HG02610 (cell line): ENCODE measurements around the gene ST8SIA1.
"Not testable (repeated sequence)": the region's sequence is repeated elsewhere in the genome, so short reads cannot be mapped to it uniquely, and the experiment has no call there.

Experiments used
- ATAC-seq: cut with Tn5 transposase; IDR thresholded peaks from one replicate; pipeline ENCODE4 v1.9.1; 2021; ENCODE audit warnings: mild to moderate bottlenecking, moderate library complexity; ENCODE audit not compliant: unreplicated experiment

ST8SIA1 gene

GRCh38 chr12:22334410-22335100 lies at the start of gene ST8SIA1:
Gene ST8SIA1 (minus strand): TSS chr12:22334707. CDS start chr12:22334232, 475 bp downstream.
- no peak for ATAC-seq

GRCh38 chr12:22380031-22380430 lies 45.5 kb upstream of the ST8SIA1 start:
- ATAC-seq: no peak

GRCh38 chr12:22377731-22378496 lies 43.4 kb upstream of the ST8SIA1 start:
- no peak for ATAC-seq

DNA sequence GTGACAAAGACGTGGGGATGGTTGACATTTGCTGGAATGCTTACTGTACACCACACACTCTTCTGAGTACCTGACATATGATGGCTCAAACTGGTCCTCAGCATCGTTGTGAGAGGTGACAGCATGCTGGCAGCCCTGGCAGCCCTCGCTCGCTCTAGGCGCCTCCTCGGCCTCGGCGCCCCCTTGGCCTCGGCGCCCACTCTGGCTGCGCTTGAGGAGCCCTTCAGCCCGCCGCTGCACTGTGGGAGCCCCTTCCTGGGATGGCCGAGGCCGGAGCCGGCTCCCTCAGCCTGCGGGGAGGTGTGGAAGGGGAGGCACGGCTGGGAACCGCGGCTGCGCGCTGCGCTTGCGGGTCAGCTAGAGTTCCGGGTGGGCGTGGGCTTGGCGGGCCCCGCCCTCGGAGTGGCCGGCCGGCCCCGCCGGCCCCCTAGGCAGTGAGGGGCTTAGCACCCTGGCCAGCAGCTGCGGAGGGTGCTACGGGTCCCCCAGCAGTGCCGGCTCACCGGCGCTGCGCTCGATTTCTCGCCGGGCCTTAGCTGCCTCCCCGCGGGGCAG lies 42.2 kb upstream of the ST8SIA1 start:
- ATAC-seq: not testable (repeated sequence)

GRCh38 chr12:22374508-22374907 lies 40.0 kb upstream of the ST8SIA1 start:
- no peak for ATAC-seq

- ATAC-seq: no peak
These were observed 37.9 kb upstream of the ST8SIA1 start for GRCh38 chr12:22372277-22372837.

GRCh38 chr12:22366181-22366580 lies 31.7 kb upstream of the ST8SIA1 start:
- no peak for ATAC-seq

DNA sequence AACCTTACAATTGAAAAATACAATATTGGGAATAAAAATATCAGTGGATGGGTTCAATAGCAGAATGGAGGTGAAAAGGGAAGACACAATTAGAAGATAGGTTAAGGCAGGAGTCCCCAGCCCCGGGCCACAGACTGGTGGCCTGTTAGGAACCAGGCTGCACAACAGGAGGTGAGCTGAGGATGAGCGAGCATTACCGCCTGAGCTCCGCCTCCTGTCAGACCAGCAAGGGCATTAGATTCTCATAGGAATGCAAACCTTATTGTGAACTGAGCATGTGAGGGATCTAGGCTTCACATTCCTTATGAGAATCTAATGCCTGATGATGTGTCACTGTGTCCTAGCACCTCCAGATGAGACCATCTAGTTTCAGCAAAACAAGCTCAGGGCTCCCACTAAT lies 27.3 kb upstream of the ST8SIA1 start:
- no peak for ATAC-seq

DNA sequence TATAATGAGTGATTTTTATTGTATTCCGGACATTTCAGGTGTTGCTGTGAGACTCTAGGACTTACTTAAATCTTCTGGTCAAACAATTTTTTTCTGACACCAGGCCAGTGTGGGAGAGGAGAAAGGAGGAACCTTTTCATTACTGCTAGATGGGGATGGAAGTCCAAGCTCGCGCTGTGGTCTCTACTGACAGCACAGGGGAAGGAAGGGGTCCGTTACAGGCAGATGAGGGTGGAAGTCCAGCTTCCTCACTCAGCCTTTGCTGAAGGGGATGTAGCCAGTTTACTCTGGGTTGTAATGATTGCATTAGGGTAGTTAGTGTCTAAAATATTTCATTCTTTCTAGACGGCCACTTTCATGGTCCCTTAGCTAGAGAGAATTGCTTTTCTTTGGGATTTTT lies 26.3 kb upstream of the ST8SIA1 start:
- ATAC-seq: no peak

DNA sequence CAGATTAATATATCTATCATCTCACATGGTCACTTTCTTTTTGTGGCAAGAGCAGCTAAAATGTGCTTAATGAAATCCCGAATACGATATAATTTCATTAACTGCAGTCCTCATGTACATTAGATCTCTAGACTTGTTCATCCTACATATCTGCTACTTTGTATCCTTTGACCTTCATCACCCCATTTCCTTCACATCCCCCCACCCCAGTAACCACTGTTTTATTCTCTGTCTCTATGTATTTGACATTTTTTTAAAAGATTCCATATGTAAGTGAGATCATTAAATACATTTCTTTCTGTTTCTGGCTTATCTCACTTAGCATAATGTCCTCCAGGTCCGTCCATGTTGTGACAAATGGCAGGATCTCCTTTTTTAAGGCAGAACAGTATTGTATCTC lies 23.0 kb upstream of the ST8SIA1 start:
- ATAC-seq: no peak

DNA sequence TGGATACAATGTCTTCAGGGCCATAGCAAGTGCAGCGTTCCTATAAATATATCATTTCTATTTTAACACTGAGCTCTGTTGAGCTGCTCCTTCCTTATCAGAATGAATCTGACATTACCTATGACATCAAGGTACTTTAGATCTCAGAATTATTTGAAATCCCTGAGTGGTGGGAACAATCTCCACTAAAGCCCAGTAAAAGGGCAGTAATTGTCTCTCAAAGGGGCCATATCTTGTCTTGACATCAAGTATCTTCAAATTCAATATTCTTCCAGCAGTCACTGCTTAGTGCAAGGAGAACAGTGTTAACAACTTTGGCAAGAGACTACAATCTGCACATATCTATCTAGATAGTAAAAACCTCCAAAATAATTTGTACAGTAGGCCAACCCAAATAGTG lies 21.7 kb upstream of the ST8SIA1 start:
- ATAC-seq: no peak

- ATAC-seq: no peak
These were observed 20.6 kb upstream of the ST8SIA1 start for GRCh38 chr12:22355011-22355580.

GRCh38 chr12:22353615-22354325 lies 19.3 kb upstream of the ST8SIA1 start:
- no peak for ATAC-seq

DNA sequence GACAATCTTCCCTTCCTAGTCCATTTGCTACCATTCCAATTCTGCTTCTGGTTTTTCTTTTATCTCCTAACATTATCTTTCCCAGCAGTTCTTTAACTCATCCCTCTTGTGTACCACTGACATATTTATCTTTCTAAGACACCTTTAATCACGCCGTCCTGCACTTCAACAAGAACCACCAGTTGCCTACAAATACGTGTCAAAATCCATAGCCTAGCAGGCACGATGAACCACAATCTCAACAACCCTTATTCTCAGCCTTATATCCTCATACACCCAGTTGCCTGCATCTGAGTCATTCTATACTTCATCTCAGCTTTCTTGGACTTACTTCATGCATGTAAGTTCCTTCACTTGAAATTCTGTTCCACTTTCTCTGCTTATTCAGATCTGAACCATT lies 16.4 kb upstream of the ST8SIA1 start:
- ATAC-seq: no peak

- ATAC-seq: no peak
These were observed 13.7 kb upstream of the ST8SIA1 start for GRCh38 chr12:22348208-22348607.

DNA sequence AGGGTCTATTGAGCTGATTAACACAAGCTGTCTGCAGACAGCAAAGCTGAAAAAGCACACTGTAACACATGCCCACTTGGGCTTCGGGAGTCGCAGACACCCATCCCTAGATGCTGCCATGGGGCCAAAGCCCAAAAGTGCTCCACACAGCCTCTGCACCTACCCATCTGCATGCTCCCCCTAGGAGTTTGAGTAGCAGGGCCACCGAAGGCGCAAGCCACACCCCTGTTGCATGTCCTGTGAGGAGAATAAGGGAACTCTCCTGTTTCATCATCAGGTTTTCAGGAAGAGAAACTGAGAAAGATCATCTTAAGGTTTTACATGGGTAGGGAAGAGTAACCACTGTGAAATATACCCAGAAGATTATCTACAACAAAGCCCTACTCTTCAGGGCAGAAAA lies 5.6 kb upstream of the ST8SIA1 start:
- ATAC-seq: no peak

DNA sequence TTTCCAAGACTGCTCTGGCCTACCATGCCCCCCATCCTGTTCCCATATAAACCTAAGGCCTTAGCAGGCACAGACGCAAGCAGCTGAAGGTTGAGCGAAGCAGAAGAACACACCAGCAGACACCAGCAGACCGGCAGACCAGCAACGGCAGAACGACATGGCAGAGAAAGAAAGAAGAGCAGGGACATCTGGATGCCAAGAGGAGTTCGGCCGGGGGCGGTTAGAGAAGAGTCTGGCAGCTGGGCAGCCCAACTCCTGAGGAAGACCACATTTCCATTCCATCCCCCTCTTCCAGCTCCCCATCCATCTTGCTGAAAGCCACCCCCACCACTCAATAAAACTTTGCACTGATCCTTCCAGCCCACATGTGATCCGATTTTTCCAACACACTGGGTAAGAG lies 5.2 kb upstream of the ST8SIA1 start:
- ATAC-seq: no peak

DNA sequence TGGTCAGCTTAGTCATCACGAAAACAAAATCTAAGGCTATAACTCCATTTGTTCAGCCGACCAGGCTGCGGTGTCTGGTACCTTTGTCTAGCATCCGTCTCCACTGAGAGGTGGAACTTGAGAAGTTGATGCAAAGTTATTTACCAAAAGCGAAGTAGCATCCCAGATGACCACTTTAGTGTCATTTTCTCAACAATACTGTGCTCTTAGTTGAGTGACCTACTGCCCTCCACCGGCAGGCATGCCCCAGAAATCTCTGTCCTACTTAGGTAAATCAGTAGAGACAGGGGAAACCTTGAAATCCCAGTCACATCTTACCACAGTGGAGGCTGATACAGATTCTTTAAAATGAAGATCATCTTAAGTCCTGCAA lies 1.3 kb upstream of the ST8SIA1 start:
- ATAC-seq: no peak

- no peak for ATAC-seq
These were observed 646 bp downstream of the ST8SIA1 start for GRCh38 chr12:22333713-22334409.

DNA sequence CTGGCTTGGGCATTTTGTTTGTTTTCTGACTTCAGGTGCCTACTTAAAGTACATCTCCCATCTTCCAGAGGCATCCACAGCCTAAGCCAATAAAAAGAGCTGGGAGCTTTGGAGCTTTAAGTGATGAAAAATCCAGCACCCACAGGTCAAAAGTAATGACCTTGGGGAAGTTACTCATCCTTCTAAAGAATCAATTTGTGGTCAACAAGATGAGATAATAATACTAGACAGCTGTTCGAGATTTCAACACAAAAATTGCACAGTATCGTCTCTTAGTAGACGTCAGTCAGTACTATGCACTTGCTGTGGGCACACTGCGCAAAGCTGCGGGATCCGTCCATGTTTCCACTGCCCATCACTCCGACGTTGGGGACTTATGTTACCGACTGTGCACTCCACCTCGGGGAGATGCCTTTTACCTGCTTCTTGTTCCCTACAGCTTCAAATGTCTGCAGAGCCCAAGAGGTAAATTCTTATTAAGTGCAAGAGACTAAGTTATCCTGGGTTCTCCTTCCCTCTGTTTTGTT lies 1.3 kb downstream of the ST8SIA1 start:
- ATAC-seq: no peak
